GM12875 (cell line): Measurements from ENCODE around the gene B3GNT9.

Experiments
- H3K4me3 ChIP-seq: one replicate; pipeline ENCODE4 v1.5.1; 2011; ENCODE audit warnings: low read depth, low read length, control low read depth
- CTCF ChIP-seq: IDR thresholded peaks from 2 replicates; pipeline ENCODE4 v1.5.1; 2011; ENCODE audit warnings: low read depth, mild to moderate bottlenecking, control low read depth, inconsistent platforms, low read length, moderate library complexity, borderline replicate concordance; ENCODE audit not compliant: insufficient read depth

B3GNT9 gene

GRCh38 chr16:67173323-67173722, 22.5 kb upstream of the B3GNT9 start:
- no peak for TF ChIP-seq CTCF

GRCh38 chr16:67170949-67171649, 20.3 kb upstream of the B3GNT9 start:
- H3K4me3 ChIP-seq = peak overlapping the region; percentile 38
- no peak for TF ChIP-seq CTCF

More at GRCh38 chr16:67173323-67173722, 22.5 kb upstream of the B3GNT9 start:
- H3K4me3 ChIP-seq = no peak overlapping the region

GRCh38 chr16:67170168-67170948, 19.6 kb upstream of the B3GNT9 start, which contains the start of gene NOL3:
Gene NOL3, plus strand, starts transcription at chr16:67170538.
- TF ChIP-seq CTCF = no peak
- peak within 1 kb of the TSS; percentile 38 for H3K4me3 ChIP-seq

GRCh38 chr16:67169642-67170167, 18.9 kb upstream of the B3GNT9 start:
- peak overlapping the region; percentile 38 for H3K4me3 ChIP-seq
- TF ChIP-seq CTCF = peak; percentile 67; the same call in 1 of the 2 replicates

- TF ChIP-seq CTCF = no peak
- H3K4me3 ChIP-seq = no peak overlapping the region
Observed at GRCh38 chr16:67169011-67169451, 18.2 kb upstream of the B3GNT9 start.

- H3K4me3 ChIP-seq = no peak overlapping the region
- TF ChIP-seq CTCF = no peak
Observed at GRCh38 chr16:67167588-67167987, 16.8 kb upstream of the B3GNT9 start.
